Cardiac muscle cell (in vitro differentiated cells and primary cell): ENCODE results near the gene DSTYK. TPM values are rescaled to one million over a fixed set of nuclear protein-coding genes. Genes with fewer than 3 reads are reported as not detected.
"Not testable (repeated sequence)": the region's sequence is repeated elsewhere in the genome, so short reads cannot be mapped to it uniquely, and the experiment has no call there.

Experiments used
- DNase-seq, 2 donors: peaks; one replicate each; pipeline versions ENCODE4 v3.0.0 to v3.0.0-alpha.2; 2010 to 2017; ENCODE audit warnings: low read depth in 1 of 2, low spot score in 1 of 2
- H3K27ac ChIP-seq: fragments of 200-600 bp; sonication (generic); 2 replicates; pipeline ENCODE4 v1.5.1; 2016
- H3K27me3 ChIP-seq: fragments of 200-600 bp; sonication (generic); 2 replicates; pipeline ENCODE4 v1.6.0; 2016; ENCODE audit warnings: control low read depth
- H3K36me3 ChIP-seq: fragments of 200-600 bp; sonication (generic); 2 replicates; pipeline ENCODE4 v1.5.1; 2016; ENCODE audit warnings: control low read depth
- H3K4me1 ChIP-seq: fragments of 200-600 bp; sonication (generic); 2 replicates; pipeline ENCODE4 v1.8.1; 2017; ENCODE audit warnings: low read depth, mild to moderate bottlenecking, mixed run types
- H3K4me3 ChIP-seq: fragments of 200-600 bp; sonication (generic); 2 replicates; pipeline ENCODE4 v1.5.1; 2016; ENCODE audit warnings: mild to moderate bottlenecking
- H3K9me3 ChIP-seq: fragments of 200-600 bp; sonication (generic); 2 replicates; pipeline ENCODE4 v1.5.1; 2017; ENCODE audit warnings: low read depth, mild to moderate bottlenecking, control low read depth
- polyA plus RNA-seq: library from polyadenylated mRNA; unstranded; fragments of >200 nt; fragmentation: Nextera tagmentation; extraction: Ambion mirVana; gene quantifications from 2 replicates; pipeline ENCODE4 v1.2.1, GENCODE V29; 2016
- total RNA-seq: library from RNA; depleted of rRNA; stranded (reverse); fragments of >200 nt; gene quantifications from 2 replicates; pipeline ENCODE4 v1.2.3, GENCODE V29; 2016
- TF ChIP-seq, protein P1 (sequence below): IDR thresholded peaks from 2 replicates; pipeline ENCODE4 v1.5.1; 2012; ENCODE audit warnings: low read depth, mild to moderate bottlenecking, low read length

DSTYK gene
- total and polyA plus RNA-seq, 2 experiments from 2014 or later = 7.8 to 13.5 TPM

GRCh38 chr1:205235951-205236350 lies 24.4 kb upstream of the DSTYK start:
- no peaks in the 10 kb centered on the region for H3K9me3 ChIP-seq

GRCh38 chr1:205233986-205234385 lies 22.5 kb upstream of the DSTYK start:
- not testable (repeated sequence) for DNase-seq, H3K27ac ChIP-seq, H3K4me1 ChIP-seq, H3K9me3 ChIP-seq, H3K36me3 ChIP-seq, H3K4me3 ChIP-seq
- H3K27me3 ChIP-seq = peaks cover 19% of the 10 kb centered on the region

More at GRCh38 chr1:205235951-205236350, 24.4 kb upstream of the DSTYK start:
- Histone ChIP-seq H3K4me3 (no peak overlapping the region), H3K27me3 (peaks cover 9% of the 10 kb centered on the region), H3K4me1 (no peaks in the 10 kb centered on the region), H3K27ac (no peak overlapping the region), H3K36me3 (no peaks in the 10 kb centered on the region)
- DNase-seq = no peak
- TF ChIP-seq, protein P1, sequence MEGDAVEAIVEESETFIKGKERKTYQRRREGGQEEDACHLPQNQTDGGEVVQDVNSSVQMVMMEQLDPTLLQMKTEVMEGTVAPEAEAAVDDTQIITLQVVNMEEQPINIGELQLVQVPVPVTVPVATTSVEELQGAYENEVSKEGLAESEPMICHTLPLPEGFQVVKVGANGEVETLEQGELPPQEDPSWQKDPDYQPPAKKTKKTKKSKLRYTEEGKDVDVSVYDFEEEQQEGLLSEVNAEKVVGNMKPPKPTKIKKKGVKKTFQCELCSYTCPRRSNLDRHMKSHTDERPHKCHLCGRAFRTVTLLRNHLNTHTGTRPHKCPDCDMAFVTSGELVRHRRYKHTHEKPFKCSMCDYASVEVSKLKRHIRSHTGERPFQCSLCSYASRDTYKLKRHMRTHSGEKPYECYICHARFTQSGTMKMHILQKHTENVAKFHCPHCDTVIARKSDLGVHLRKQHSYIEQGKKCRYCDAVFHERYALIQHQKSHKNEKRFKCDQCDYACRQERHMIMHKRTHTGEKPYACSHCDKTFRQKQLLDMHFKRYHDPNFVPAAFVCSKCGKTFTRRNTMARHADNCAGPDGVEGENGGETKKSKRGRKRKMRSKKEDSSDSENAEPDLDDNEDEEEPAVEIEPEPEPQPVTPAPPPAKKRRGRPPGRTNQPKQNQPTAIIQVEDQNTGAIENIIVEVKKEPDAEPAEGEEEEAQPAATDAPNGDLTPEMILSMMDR = no peak

GRCh38 chr1:205232945-205233397 lies 21.5 kb upstream of the DSTYK start:
- H3K27ac ChIP-seq = no peak overlapping the region
- H3K4me3 ChIP-seq = no peak overlapping the region
- H3K36me3 ChIP-seq = no peaks in the 10 kb centered on the region
- H3K9me3 ChIP-seq = no peaks in the 10 kb centered on the region
- TF ChIP-seq, protein P1 = no peak
- DNase-seq = no peak
- no peaks in the 10 kb centered on the region for H3K4me1 ChIP-seq
- peaks cover 25% of the 10 kb centered on the region for H3K27me3 ChIP-seq

GRCh38 chr1:205232127-205232820 lies 20.8 kb upstream of the DSTYK start:
- H3K9me3 ChIP-seq = no peaks in the 10 kb centered on the region
- TF ChIP-seq, protein P1 = no peak
- no peak for DNase-seq
- no peak overlapping the region for H3K27ac ChIP-seq
- no peak overlapping the region for H3K4me3 ChIP-seq
- peaks cover 23% of the 10 kb centered on the region for H3K27me3 ChIP-seq
- no peaks in the 10 kb centered on the region for H3K4me1 ChIP-seq
- H3K36me3 ChIP-seq = no peaks in the 10 kb centered on the region

DNA sequence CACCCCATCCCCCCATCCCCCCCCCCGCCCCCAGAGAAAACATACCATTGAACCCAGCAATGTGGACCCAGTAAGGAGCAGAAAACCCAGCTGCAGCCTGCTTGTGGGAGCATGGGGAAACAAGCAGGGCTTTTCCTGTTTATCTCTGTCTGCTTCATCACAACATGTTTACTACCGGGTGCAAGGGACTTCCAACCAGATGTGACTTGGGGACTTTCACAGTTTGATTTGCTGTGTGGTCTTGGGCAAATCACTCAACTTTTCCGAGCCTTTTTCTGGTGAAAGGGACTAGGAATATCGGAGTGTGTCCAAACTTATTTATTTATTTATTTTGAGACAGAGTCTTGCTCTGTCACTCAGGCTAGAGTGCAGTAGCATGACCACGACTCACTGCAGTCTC lies 19.5 kb upstream of the DSTYK start:
- no peak for DNase-seq
- Histone ChIP-seq H3K27me3 (peaks cover 21% of the 10 kb centered on the region), H3K4me3 (no peak overlapping the region), H3K4me1 (no peaks in the 10 kb centered on the region), H3K36me3 (no peaks in the 10 kb centered on the region), H3K9me3 (no peaks in the 10 kb centered on the region), H3K27ac (no peak overlapping the region)
- TF ChIP-seq, protein P1 = no peak

DNA sequence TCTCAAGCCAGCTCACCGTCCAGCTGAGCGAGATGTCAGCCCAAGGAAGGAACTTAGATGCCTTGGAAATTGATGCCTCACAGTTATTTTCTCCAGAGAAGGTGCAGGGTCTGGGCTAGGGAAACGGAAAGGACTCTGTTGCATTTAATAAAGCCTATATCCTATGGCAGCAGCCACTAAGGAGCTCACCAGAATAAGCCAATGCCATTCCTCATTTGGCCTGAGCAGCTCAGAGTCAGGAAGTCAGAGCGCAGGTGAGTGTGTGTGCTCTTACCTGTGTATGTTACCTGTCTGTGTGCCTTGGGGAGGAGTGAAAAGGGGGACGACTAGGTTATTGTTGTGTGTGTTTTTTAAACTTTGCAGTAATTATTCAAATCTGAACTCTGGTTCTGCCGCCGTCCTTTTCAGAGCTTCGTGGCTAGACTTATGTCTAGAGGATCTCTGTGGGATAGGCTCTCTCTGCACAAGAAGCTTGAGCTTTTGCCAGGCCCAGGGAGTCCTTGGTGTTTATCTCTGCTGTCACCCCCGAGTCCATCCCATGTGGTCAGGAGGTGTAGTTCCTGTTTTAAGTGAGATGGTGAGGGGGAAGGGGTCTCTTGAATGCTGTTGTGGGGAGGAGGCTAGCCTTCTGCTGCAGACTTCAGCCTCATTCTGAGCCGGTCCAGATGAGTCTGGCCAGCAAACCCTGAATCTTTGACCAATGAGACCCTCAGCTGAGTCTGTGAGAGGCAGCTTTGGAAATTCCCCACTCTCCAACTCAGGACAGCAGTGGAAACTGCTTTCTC lies 18.6 kb upstream of the DSTYK start:
- no peak overlapping the region for H3K4me3 ChIP-seq

More for the DNA sequence above, 18.6 kb upstream of the DSTYK start:
- no peak for DNase-seq
- H3K27ac ChIP-seq = no peak overlapping the region
- peaks cover 30% of the 10 kb centered on the region for H3K27me3 ChIP-seq
- no peaks in the 10 kb centered on the region for H3K9me3 ChIP-seq
- no peaks in the 10 kb centered on the region for H3K36me3 ChIP-seq
- TF ChIP-seq, protein P1 = no peak
- H3K4me1 ChIP-seq = no peaks in the 10 kb centered on the region
